Midbrain (tissue), 1 donor: ENCODE results near the gene SOHLH1.

ENCODE experiments used
- DNase-seq: peaks from one replicate; lab custom pipeline; 2025; lab: John Stamatoyannopoulos, UW

SOHLH1 gene

GRCh38 chr9:135661816-135662560, 37.3 kb downstream of the SOHLH1 start:
- no peak for DNase-seq

GRCh38 chr9:135660407-135660806, 38.9 kb downstream of the SOHLH1 start:
- DNase-seq = no peak

- DNase-seq = no peak
Observed at GRCh38 chr9:135659252-135659651, 40.0 kb downstream of the SOHLH1 start.

- no peak for DNase-seq
Observed at GRCh38 chr9:135657416-135657815, 41.9 kb downstream of the SOHLH1 start.

- DNase-seq = no peak
Observed at GRCh38 chr9:135655317-135655716, 44.0 kb downstream of the SOHLH1 start.

- DNase-seq = no peak
Observed at GRCh38 chr9:135650408-135650807, 48.9 kb downstream of the SOHLH1 start.

GRCh38 chr9:135649508-135649907, 49.8 kb downstream of the SOHLH1 start:
- DNase-seq = no peak

GRCh38 chr9:135648494-135649410, 50.5 kb downstream of the SOHLH1 start:
- no peak for DNase-seq

GRCh38 chr9:135647884-135648283, 51.4 kb downstream of the SOHLH1 start:
- DNase-seq = no peak

- no peak for DNase-seq
Observed at GRCh38 chr9:135644631-135645218, 54.6 kb downstream of the SOHLH1 start.
